GM21515 (cell line): ENCODE data around the gene OPN1LW.
"Not testable (repeated sequence)": the region's sequence is repeated elsewhere in the genome, so short reads cannot be mapped to it uniquely, and the experiment has no call there.

Experiments used
- ATAC-seq: cut with Tn5 transposase; IDR thresholded peaks from one replicate; pipeline ENCODE4 v1.9.1; 2021; ENCODE audit not compliant: unreplicated experiment

Gene OPN1LW

GRCh38 chrX:154144010-154144409 lies at the start of gene OPN1LW:
Gene OPN1LW (plus strand): TSS chrX:154144243. CDS start chrX:154144284, 41 bp downstream.
- ATAC-seq: not testable (repeated sequence)

GRCh38 chrX:154094833-154095232 lies 49.2 kb upstream of the OPN1LW start:
- ATAC-seq: no peak

DNA sequence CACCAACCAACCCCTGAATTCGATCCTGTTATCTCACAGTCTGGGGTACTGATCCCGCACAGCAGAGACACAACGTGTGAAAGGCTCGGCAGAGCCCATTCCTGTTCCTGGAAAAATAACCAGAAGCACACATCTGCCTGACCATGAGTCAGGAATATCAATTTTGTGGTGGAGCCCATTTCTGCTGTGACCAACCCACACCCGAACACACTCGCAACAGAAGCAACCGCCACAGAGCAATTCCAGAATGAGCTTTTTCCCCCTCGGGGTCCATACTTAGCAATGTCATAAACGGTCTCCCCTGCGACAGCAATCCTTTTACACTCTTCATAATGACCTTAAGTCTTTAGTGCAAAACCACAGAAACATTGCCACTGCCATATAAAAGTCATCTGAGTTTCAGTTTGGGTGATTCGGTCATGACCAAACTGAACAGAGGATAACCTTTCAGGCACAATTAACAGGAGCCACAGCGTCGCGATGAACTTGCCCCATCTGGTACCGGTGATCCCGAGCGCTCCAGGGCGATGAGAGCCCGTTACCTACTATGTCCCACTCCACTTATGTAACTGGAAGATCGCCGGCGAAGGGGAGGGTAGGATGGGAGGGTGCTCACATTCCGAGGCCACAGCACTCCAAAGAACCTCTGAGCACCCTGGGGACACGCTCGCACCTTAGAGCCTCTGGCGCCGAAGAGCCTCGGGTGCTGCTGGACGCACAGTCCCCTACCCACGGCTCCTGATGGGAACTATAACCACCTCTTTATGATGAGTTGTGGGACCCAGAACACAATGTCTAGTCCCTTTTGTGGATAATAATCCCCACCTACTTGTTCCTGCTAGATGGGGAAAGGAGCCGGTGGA lies 47.7 kb upstream of the OPN1LW start:
- no peak for ATAC-seq

DNA sequence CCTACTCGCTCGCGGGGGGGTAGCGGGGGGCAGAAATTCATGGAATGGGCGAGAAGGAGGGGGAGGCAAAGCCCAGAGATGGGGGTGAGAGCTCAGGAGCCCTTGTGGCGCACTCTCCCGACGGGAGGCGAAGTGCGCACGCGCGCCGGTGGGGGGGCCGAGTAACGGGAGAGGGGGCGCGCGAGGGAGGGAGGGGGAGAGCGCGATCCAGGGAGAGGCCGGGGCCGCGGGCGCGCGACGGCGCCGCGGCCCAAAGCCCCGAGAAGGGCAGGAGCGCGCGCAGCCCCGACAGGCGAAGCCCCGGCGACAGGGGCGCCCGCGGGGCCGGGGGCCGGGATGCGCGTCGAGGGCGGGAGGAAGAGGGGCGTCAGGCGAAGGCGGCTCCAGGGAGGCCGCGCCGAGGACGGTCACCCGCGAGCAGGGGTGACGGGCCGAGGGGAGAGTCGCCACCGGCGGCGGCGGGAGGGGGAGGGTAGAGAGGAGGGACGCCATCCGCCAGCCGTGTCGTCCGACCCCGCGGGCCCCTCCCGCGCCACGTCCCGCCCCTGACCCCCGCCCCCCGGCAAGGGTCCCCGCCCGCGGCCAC lies 46.9 kb upstream of the OPN1LW start:
- peak; percentile 33 for ATAC-seq

- peak; percentile 90 for ATAC-seq
Measured at GRCh38 chrX:154097589-154098541, 46.2 kb upstream of the OPN1LW start, which contains the start of gene MECP2. Gene MECP2 (minus strand): TSS chrX:154097717.

DNA sequence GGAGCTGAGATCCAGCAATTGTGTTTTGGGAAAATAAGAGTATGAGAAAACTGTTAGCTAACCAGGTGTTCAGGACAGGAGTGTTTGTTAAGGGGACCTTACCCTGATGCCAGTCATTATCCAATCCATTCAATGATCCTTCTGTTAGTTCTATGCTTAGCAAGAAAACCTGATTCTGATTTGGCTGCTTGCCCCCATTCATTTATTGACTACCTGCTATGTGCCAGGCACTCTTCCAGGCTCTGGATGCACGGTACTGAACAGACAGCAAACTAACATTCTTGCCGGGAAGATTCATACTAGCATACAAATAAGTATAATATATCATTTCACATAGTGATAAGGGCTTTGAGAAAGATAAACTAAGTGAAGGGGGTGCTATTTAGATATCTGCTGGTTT lies 45.5 kb upstream of the OPN1LW start:
- no peak for ATAC-seq

DNA sequence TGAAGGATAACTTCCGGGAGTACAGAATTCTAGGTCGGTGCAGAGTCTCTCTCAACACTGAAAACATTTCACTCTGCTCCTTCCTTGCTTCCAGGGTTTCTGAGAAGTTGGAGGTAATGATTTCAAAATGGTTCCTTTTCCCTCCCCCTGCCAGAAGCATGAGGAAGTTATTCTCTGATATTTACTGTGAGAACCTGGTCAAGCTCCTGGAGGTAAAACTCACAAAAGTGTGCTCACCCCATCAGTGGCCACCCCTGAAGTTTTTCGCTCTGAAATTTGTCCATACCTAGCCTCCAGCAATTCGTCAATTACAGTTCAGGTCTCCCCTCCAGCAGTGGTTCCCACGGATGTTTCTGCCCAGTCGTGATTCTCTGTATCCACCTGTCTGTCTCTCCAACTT lies 30.3 kb upstream of the OPN1LW start:
- no peak for ATAC-seq

DNA sequence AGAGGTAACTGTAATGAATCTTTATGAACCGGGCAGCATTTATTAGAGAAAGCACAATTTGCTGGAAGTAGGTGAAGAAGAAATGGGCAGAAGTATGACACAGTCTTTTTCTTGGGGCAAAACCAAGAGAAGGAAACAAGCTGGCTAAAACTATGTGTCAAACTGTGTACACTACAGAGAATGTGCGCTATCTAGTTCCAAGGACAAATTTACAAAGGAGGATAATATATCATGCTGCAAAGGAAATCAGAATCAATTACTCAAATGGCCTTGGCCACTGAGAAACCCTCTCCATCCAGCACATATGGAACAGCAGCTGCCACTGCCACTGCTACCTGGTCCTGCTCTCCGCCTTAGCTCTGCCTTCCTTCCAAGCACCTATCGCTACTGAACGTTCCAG lies 29.4 kb upstream of the OPN1LW start:
- no peak for ATAC-seq

GRCh38 chrX:154115071-154115470 lies 29.0 kb upstream of the OPN1LW start:
- ATAC-seq: no peak

GRCh38 chrX:154115750-154116149 lies 28.3 kb upstream of the OPN1LW start:
- ATAC-seq: no peak

- no peak for ATAC-seq
Measured at GRCh38 chrX:154116426-154117211, 27.4 kb upstream of the OPN1LW start.

- ATAC-seq: no peak
Measured at GRCh38 chrX:154117566-154117965, 26.5 kb upstream of the OPN1LW start.

GRCh38 chrX:154120567-154120966 lies 23.5 kb upstream of the OPN1LW start:
- no peak for ATAC-seq

DNA sequence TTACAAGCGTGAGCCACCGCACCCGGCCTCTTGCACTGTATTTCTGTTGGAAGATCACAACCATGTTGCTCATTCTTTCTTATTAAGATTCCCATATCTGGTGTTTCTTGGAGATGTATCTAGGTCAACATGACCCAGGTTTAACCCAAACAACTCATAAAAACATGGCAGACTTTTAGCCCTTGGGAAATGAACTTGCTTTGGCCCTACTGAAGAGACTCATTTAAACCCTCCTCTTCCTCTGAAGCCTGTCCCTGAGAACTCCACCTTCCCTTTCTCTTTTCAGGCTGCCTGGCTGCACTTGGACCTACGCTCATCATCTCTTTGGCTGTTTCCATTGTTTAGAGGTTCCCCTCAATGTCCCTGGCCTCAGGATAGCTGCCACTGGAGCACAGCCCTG lies 22.8 kb upstream of the OPN1LW start:
- ATAC-seq: no peak

GRCh38 chrX:154121961-154122360 lies 22.1 kb upstream of the OPN1LW start:
- ATAC-seq: no peak

GRCh38 chrX:154123241-154124219 lies 20.5 kb upstream of the OPN1LW start:
- ATAC-seq: no peak

- no peak for ATAC-seq
Measured at GRCh38 chrX:154125391-154126040, 18.5 kb upstream of the OPN1LW start.

- ATAC-seq: no peak
Measured at GRCh38 chrX:154126101-154126500, 17.9 kb upstream of the OPN1LW start.

GRCh38 chrX:154131955-154132354 lies 12.1 kb upstream of the OPN1LW start:
- no peak for ATAC-seq
